GM18868 (cell line): ENCODE data around the gene TBC1D14.

ENCODE experiments used
- ATAC-seq: cut with Tn5 transposase; IDR thresholded peaks from one replicate; pipeline ENCODE4 v1.9.1; 2021; ENCODE audit warnings: mild to moderate bottlenecking, moderate library complexity; ENCODE audit not compliant: unreplicated experiment

Gene TBC1D14

GRCh38 chr4:7034262-7035081 lies 124.8 kb downstream of the TBC1D14 start:
- no peak for ATAC-seq

- ATAC-seq: no peak
Measured at GRCh38 chr4:7037425-7037824, 127.8 kb downstream of the TBC1D14 start.

- ATAC-seq: no peak
Measured at GRCh38 chr4:7040765-7041164, 131.1 kb downstream of the TBC1D14 start.

GRCh38 chr4:7041246-7041645 lies 131.6 kb downstream of the TBC1D14 start:
- ATAC-seq: no peak

GRCh38 chr4:7041801-7042502 lies 132.3 kb downstream of the TBC1D14 start:
- ATAC-seq: no peak

GRCh38 chr4:7042503-7043283 lies 133.1 kb downstream of the TBC1D14 start:
- ATAC-seq: peak; percentile 82

GRCh38 chr4:7043284-7044136 lies 133.9 kb downstream of the TBC1D14 start, which contains the start of gene TADA2B:
Gene TADA2B (plus strand): TSS chr4:7043372. CDS start chr4:7043580, 208 bp downstream.
- peak; percentile 27 for ATAC-seq

- ATAC-seq: no peak
Measured at GRCh38 chr4:7044137-7044930, 134.7 kb downstream of the TBC1D14 start.

- ATAC-seq: no peak
Measured at GRCh38 chr4:7045553-7045952, 135.9 kb downstream of the TBC1D14 start.

GRCh38 chr4:7045961-7046921 lies 136.6 kb downstream of the TBC1D14 start:
- no peak for ATAC-seq

GRCh38 chr4:7046971-7047370 lies 137.3 kb downstream of the TBC1D14 start:
- no peak for ATAC-seq

- no peak for ATAC-seq
Measured at GRCh38 chr4:7048642-7049041, 139.0 kb downstream of the TBC1D14 start.

GRCh38 chr4:7049295-7049694 lies 139.7 kb downstream of the TBC1D14 start:
- no peak for ATAC-seq

GRCh38 chr4:7049739-7050138 lies 140.1 kb downstream of the TBC1D14 start:
- ATAC-seq: no peak

- no peak for ATAC-seq
Measured at GRCh38 chr4:7050481-7051143, 141.0 kb downstream of the TBC1D14 start.

GRCh38 chr4:7051144-7051495 lies 141.5 kb downstream of the TBC1D14 start:
- no peak for ATAC-seq

- no peak for ATAC-seq
Measured at GRCh38 chr4:7051905-7052304, 142.3 kb downstream of the TBC1D14 start.

GRCh38 chr4:7052313-7052712 lies 142.7 kb downstream of the TBC1D14 start:
- ATAC-seq: no peak
